Measurements from ENCODE around the gene DLK1.

DNA sequence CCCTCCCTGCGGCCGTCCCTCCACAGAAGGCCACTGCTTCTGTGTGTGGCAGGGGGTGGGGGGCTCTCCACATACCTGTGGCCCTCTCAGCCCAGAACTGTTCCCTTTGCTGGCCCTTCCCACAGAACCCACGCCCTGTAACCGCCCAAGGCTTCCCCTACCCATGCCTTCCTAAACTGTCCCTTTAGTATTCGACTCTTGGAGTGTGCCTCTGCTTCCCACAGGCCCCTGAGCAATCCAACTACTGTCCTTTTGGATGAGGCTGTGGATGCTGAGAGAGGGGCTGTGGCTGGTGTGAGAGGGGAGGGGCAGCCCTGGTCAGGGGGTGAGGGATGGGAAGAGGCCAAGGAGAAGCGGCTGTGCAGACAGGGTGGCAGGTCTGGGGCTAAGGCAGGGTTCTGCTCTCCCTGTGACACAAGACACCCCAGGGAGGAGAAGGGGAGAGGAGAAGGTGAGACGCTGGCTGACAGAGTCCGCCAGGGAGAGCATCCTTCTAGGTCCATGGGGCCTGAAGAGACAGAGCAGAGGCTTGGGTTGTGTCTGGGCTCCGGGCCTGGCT lies 46.0 kb downstream of the DLK1 start:
- TF ChIP-seq, protein P1, sequence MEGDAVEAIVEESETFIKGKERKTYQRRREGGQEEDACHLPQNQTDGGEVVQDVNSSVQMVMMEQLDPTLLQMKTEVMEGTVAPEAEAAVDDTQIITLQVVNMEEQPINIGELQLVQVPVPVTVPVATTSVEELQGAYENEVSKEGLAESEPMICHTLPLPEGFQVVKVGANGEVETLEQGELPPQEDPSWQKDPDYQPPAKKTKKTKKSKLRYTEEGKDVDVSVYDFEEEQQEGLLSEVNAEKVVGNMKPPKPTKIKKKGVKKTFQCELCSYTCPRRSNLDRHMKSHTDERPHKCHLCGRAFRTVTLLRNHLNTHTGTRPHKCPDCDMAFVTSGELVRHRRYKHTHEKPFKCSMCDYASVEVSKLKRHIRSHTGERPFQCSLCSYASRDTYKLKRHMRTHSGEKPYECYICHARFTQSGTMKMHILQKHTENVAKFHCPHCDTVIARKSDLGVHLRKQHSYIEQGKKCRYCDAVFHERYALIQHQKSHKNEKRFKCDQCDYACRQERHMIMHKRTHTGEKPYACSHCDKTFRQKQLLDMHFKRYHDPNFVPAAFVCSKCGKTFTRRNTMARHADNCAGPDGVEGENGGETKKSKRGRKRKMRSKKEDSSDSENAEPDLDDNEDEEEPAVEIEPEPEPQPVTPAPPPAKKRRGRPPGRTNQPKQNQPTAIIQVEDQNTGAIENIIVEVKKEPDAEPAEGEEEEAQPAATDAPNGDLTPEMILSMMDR (conservative IDR thresholded peaks at IDR 0.05; ENCODE audit: low read length) = no peak
- TF ChIP-seq EZH2phosphoT487 (IDR thresholded peaks at IDR 0.05; ENCODE audit: borderline replicate concordance, low read depth, low read length) = no peak

All from OCI-LY7 (cell line).